ENCODE measurements around the gene EYS. TPM values are rescaled to one million over a fixed set of nuclear protein-coding genes. Genes with fewer than 3 reads are reported as not detected.

Gene EYS
- total and polyA plus RNA-seq, 2 of the 8 experiments (the other 6 are each of a cell fraction or from before 2014, with no cell fraction given): 0.05 to 0.13 TPM

GRCh38 chr6:64256483-64256882 lies 1450.5 kb downstream of the EYS start (continued):
- TF ChIP-seq GTF2F1 (IDR thresholded peaks at IDR 0.05; ENCODE audit: borderline replicate concordance, low read depth, low read length): no peak
- no peak for TF ChIP-seq USF2 (IDR thresholded peaks at IDR 0.05; ENCODE audit: low read length)

Measured in H1 (cell line).